Activated CD8-positive, alpha-beta memory T cell treated with anti-CD3 and anti-CD28 coated beads, Interleukin-2, amount 50 U/mL, for 24 hours (primary cell): Measurements from ENCODE around the gene LRCOL1.

Experiments
- DNase-seq: peaks from one replicate; pipeline ENCODE4 v3.0.0-alpha.2; 2020; ENCODE audit errors: extremely low read depth

The LRCOL1 gene

DNA sequence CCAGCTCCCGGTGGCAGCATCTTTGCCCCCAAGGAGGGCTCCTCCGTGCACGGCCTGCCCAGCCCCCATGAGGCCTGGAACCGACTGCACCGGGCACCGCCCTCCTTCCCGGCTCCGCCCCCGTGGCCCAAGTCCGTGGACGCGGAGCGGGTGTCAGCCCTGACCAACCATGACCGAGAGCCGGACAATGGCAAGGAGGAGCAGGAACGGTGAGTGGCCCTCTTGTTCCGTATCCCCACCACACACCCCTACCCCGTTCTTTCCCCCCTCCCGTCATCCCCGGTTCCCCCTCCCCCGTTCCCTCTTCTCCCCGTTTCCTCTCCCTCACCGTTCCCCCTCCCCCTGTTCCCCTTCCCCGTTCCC lies 28.3 kb downstream of the LRCOL1 start:
- DNase-seq, result no peak

- no peak for DNase-seq
Observed at GRCh38 chr12:132581348-132582057, 28.9 kb downstream of the LRCOL1 start.

- no peak for DNase-seq
Observed at GRCh38 chr12:132580701-132581292, 29.6 kb downstream of the LRCOL1 start.

DNA sequence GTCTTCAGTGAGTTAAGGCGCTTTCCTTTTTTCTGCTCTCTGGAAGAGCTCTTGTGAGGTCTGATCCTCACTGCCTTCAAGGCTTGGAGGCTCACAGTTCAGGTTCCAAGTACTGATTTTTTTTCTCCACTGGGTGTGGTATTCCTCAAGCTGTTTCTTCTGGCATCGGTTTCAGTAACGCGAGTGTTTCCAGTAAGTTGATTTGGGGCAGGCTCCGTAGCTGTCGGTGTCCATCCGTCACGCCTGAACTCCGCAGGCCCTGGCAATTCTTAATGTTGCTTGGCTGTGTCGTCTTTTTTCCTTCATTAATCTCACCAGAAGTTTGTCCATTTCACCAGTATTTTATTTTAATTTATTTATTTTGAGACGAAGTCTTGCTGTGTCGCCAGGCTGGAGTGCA lies 30.6 kb downstream of the LRCOL1 start:
- DNase-seq, result no peak

GRCh38 chr12:132578826-132579225 lies 31.6 kb downstream of the LRCOL1 start:
- no peak for DNase-seq

DNA sequence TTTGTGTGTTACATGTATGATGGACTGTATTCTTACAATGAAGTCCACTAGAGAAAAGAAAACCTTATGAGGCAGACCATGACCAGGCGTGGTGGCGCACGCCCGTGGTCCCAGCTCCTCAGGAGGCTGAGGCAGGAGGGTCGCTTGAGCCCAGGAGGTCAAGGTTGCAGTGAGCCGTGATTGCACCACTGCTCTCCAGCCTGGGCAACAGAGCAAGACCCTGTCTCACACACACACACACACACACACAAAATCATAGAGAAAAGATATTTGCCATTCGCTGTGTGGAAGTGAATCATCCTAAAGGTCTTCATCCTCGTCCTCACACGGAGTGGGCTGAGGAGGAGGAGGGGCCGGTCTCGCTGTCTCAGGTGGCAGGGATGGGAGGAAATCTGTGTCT lies 32.3 kb downstream of the LRCOL1 start:
- DNase-seq, result no peak

- DNase-seq, result no peak
Observed at GRCh38 chr12:132577191-132577920, 33.0 kb downstream of the LRCOL1 start.

- DNase-seq, result no peak
Observed at GRCh38 chr12:132576701-132577100, 33.7 kb downstream of the LRCOL1 start.

GRCh38 chr12:132575661-132576060 lies 34.7 kb downstream of the LRCOL1 start:
- no peak for DNase-seq

DNA sequence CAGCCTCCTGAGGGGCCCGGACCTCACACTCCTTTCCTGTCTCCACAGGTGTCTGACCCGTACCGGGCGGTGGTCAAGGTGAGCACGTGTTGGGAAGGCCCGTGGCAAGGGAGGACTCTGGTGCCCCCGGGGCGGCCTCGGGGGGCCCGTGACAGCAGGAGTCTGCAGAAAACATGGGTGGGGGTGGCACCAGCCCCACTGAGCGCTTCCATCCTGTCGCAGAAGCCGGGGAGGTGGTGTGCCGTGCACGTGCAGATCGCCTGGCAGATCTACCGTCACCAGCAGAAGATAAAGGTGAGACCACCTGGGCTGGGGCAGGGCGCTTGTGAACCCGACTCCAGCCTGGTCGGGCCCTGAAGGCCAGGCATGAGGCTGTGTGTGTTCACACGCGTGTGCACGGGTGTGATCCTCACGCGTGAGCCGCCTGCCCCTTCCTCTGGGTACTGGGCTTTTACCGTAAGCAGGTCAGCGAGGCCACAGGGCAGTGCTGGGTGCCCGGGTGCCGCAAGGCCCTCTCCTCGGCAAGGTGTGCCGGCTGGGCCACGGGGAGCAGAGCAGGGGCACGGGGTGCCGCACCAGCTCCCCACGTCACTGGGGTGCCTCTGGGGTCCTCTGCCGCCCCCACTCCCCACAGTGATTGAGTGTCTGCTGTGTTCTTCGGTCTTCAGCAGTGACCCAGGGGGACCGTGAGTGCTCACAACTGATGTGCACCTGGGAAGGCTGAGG lies 35.9 kb downstream of the LRCOL1 start:
- no peak for DNase-seq

GRCh38 chr12:132572801-132573760 lies 37.3 kb downstream of the LRCOL1 start:
- DNase-seq, result no peak

DNA sequence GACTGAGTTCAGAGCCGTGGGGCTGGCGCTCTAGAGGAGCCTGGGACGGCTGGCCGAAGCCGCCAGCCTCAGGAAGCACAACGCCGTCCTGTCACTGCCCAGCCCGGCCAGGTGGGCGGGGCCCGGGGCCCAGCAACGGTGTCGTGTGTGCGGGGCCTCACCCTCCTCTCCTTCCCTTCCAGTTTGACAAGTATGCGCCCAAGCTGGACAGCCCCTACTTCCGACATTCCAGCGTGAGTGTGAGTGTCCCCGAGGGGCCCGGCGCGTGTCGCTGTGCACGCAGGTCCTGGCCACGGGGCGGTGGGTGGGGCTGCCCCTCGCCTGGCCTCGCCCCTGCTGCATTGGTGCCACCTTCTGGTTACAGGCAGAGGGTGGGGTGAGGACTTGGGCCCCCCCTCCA lies 38.3 kb downstream of the LRCOL1 start:
- no peak for DNase-seq

- no peak for DNase-seq
Observed at GRCh38 chr12:132571598-132571997, 38.8 kb downstream of the LRCOL1 start.

GRCh38 chr12:132571051-132571450 lies 39.3 kb downstream of the LRCOL1 start:
- DNase-seq, result no peak

GRCh38 chr12:132570635-132571034 lies 39.7 kb downstream of the LRCOL1 start:
- DNase-seq, result no peak

GRCh38 chr12:132569856-132570480 lies 40.4 kb downstream of the LRCOL1 start:
- DNase-seq, result no peak

GRCh38 chr12:132568826-132569480 lies 41.4 kb downstream of the LRCOL1 start:
- no peak for DNase-seq

GRCh38 chr12:132568301-132568700 lies 42.1 kb downstream of the LRCOL1 start:
- no peak for DNase-seq

DNA sequence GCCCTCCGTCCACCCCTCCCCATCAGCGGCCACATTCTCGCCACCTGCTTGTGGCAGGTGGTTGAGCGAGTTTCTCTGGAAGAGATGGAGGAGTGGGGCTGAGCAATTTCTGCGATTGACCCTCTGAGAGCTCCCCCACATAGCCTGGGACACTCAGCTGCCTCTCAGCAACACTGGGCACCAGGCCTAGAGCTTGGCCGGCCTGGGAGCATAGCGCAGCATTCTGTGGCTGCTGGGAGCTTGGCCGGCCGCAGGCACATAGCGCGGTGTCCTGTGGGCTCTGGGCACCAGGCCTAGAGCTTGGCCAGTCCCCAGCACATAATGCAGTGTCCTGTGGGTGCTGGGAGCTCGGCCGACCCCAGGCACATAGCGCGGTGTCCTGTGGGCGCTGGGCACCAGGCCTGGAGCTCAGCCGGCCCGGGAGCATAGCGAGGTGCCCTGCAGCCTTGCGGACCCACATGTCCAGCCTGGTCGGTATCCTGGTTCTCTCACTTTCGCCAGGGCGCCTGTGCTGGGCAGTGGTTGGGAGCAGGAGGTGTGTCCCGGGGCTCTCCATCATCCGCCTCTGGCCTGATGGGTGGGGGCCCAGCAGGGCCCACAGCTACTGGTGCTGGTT lies 43.8 kb downstream of the LRCOL1 start:
- DNase-seq, result no peak

DNA sequence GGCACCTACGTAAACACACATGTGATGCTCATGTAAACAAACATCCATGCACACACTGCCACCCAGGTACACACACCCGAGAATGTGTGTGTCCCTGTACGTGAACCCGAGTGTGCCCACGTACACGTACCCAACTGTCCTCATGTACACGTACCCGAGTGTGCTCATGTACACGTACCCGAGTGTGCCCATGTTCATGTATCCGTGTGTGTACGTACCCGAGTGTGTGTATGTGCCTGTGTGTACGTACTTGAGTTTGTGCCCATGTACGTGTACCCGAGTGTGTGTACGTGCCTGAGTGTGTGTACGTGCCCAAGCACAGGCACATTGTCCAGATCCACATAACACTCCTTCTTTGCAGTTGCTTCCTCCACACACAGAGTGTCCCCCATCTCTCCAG lies 45.0 kb downstream of the LRCOL1 start:
- no peak for DNase-seq
